CD4-positive, alpha-beta T cell treated with Interferon alpha-2 for 1 hour (primary cell): Measurements from ENCODE around the gene MRPL9.
"Not testable (repeated sequence)": the region's sequence is repeated elsewhere in the genome, so short reads cannot be mapped to it uniquely, and the experiment has no call there.

Experiments
- DNase-seq, 2 donors: peaks; one replicate each; pipeline ENCODE4 v3.0.0-alpha.2; 2020 to 2022

The MRPL9 gene

GRCh38 chr1:151782741-151783140 is 19.4 kb upstream of the MRPL9 start:
- no peak for DNase-seq

DNA sequence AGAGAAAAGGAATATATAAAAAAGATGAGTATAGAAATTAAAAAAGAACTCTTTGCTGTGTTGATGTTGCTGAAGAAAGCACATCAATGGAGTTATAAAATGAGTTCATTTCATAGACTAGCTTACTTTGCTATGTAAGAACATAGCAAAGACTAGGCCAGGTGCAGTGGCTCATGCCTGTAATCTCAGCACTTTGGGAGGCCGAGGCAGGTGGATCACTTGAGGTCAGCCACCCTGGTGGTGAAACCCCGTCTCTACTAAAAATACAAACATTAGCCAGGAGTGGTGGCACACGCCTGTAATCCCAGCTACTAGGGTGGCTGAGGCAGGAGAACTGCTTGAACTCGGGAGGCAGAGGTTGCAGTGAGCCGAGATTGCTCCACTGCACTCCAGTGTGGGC is 18.7 kb upstream of the MRPL9 start:
- DNase-seq: not testable (repeated sequence)

GRCh38 chr1:151780736-151781135 is 17.4 kb upstream of the MRPL9 start:
- not testable (repeated sequence) for DNase-seq

DNA sequence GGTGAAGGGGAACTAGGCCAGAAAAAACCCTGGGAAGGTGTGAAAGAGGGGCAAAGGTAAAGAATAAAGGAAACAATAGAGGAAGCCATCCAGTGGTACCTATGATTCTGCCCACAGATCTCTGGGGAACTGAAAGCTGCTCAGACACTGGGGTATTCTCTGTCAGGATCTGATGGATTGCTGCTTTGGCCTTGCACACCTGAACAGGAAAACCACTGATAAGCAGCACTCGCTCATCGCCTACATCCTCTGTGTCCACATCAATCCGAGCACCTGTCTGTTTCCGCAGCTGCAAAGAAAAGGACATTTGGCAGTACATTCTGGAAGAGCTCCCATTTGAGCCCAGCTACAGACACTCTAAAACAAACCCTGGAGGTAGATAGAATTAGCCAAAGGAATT is 16.6 kb upstream of the MRPL9 start:
- DNase-seq: no peak

GRCh38 chr1:151777317-151777716 is 14.0 kb upstream of the MRPL9 start:
- DNase-seq: no peak

- DNase-seq: no peak
Observed at GRCh38 chr1:151776665-151777062, 13.4 kb upstream of the MRPL9 start.

DNA sequence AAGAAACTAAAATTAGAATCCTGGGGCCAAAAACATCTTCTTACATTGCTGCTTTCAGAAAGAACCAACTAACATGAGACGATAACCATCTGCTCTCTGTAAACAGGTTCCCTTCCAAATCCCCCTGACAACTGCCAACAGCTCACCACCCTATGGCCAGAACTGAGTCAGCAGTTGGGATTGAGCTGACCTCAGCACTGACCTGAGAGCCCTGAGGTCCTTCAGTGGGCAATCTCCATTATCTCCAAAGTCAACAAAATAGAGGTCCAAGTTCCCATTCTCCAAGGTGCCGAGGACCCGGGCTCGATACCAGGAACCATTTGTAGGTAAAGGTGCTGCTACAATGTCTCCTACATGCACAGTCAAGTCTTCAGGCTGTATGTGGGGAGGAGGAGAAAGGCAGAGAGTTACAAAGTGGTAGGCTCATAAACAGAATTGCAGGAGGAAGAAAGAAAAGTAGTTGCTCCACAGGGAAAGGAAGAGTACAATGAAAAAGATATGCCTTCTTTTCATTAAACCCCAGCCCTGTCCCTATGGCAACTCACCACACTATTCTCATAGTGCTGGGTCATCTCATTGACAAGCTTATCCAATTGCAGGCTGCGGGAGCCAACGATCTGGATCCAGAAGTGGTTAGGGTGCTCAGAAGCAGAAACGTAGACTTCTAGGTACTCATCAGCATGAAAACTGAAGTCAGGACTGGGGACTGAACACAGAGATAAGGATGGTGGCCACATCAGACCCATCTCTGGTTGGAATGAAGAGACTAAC is 12.8 kb upstream of the MRPL9 start:
- DNase-seq: no peak

GRCh38 chr1:151774256-151774922 is 11.1 kb upstream of the MRPL9 start:
- DNase-seq: no peak

GRCh38 chr1:151773702-151774101 is 10.4 kb upstream of the MRPL9 start:
- no peak for DNase-seq

DNA sequence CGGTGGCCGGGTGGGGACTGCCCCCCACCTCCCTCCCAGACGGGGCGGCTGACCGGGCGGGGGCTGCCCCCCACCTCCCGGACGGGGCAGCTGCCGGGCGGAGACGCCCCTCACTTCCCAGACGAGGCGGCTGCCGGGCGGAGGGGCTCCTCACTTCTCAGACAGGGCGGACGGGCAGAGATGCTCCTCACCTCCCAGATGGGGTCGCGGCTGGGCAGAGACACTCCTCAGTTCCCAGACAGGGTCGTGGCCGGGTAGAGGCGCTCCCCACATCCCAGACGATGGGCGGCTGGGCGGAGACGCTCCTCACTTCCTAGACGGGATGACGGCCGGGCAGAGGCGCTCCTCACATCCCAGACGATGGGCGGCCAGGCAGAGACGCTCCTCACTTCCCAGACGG is 6.0 kb upstream of the MRPL9 start:
- DNase-seq: not testable (repeated sequence)

DNA sequence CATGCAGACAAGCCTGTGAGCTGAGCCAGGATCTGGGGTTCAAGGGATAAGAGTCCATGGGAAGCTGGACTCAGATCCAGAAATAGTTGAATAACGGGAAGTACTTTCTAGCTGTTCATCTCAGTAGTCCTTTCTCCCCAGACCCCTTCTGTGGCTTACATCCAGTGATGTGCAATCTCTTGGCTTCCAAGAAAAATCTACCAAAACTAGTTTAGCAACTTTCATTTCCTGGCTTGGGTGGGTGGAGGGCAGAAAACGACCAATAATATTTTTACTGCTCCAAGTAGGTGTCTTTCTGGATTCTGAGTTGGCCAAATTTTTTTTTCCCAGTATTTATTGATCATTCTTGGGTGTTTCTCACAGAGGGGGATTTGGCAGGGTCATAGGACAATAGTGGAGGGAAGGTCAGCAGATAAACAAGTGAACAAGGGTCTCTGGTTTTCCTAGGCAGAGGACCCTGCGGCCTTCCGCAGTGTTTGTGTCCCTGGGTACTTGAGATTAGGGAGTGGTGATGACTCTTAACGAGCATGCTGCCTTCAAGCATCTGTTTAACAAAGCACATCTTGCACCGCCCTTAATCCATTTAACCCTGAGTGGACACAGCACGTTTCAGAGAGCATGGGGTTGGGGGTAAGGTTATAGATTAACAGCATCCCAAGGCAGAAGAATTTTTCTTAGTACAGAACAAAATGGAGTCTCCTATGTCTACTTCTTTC is 5.2 kb upstream of the MRPL9 start:
- not testable (repeated sequence) for DNase-seq

DNA sequence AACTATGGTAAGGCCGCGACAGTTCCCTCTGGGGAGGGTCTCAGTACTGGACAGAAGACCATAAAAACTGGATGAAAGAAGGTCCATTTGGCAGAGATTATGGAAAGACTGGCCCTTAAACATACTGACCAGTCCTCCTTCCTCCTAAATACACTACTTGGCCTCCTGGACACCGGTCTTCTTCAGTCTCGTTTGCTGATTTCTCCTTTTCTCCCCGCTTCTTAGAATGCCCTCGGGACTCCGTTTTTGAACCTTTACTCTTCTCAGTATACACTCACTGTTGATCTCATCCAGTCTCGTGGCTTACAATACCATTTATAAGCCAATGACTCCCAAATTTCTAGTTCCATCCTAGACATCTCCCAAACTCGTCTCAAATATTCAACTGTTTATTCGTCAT is 694 bp upstream of the MRPL9 start:
- DNase-seq: no peak

DNA sequence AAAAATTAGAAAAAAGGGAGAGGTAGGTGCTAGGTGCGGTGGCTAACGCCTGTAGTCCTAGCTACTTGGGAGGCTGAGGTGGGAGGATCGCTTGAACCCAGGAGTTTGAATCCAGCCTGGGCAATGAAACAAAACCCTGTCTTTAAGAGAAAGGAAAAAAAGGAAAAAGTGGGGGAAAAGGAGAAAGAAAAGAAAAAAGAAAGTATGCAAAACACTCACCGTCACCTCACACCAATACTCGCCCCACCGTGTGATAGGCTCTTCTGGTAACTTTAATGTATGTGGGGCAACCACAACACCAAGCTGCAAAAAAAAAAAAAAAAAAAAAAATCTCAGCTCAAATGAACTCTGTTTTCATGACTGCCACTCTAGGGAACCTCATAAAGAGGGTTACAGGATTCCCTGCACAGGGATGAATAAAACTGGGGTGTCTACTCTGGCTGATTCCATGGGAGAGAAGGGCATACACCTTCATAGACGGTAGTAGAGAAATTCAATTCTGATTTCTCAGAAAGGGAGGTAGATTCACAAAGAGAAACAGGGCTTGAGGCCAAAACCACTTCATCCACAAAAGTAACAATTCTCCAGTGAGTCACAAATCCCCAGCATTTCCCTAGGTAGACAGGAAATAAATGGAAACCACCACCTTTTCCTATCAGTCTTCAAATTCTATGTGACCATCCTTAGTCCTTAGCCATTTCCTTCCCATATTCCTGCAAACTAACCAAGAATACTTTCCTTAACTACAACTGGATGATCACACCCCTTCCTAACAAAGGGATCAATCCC is 2.5 kb downstream of the MRPL9 start:
- DNase-seq: no peak

- DNase-seq: no peak
Observed at GRCh38 chr1:151759241-151759640, 4.1 kb downstream of the MRPL9 start.

GRCh38 chr1:151756291-151756690 is 7.0 kb downstream of the MRPL9 start:
- DNase-seq: no peak

DNA sequence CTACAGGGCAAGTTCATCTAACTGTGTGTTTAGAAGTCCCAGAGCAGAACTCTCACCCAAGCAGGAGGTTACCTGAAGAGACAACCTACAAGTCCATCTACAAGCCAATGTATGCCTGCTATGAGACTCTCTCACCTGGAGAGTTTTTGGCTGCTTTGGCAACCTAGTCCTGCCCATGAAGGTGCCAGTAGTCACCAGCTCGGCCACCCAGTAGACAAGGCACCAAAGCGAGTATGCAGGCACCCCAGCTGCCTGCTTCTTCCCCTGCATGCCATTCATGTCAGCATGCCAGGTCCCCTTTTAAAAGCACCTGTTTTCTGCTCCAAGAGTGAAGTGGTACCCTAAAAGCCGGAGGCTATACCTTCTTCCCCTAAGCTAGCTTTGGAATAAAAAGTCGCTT is 21.8 kb downstream of the MRPL9 start:
- no peak for DNase-seq

DNA sequence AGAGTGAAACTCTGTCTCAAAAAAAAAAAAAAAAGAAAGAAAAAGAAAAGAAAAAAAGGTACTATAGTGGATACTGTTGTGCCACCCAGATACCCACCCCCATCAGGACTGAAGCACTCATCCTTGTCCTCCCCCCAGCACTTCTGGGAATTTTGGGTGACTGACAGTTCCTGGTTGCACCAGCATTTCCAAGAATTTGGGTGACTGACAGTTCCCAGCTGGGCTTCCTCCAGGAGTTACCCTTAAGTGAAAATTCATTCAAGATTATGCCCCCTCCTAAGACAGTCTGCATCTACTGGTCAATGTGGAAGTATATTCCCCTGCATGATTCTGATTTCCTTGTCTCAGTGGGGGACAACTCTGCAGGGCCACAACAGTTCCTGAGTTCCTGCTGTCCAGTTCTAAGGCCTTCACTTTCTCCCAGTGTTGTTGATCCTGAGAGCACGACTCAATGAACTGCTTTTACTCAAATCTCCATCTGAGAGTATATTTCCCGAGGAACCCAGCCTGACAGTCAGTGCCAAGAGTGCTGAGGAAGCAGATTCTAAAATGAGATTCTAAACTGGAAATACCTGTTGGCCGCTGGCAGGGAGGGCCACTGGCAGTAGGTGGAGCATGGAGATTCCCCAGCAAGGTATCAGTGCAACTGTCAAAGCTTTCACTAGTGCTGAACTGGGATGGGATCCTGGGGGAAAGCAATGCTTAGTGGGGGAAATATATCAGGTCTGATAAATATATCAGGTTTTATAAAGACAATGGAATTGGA is 23.5 kb downstream of the MRPL9 start:
- no peak for DNase-seq

DNA sequence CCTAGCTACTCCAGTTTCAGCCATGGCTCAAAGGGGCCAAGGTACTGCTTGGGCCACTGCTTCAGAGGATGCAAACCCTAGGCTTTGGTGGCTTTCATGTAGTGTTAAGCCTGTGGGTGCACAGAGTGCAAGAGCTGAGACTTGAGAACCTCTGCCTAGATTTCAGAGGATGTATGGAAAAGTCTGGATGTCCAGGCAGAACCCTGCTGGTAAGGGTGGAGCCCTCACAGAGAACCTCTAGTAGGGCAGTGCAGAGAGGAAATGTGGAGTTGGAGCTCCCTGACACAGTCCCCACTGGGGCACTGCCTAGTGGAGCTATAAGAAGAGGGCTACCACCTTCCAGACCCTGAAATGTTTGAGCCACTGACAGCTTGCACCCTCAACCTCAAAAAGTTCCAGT is 25.8 kb downstream of the MRPL9 start:
- DNase-seq: no peak

DNA sequence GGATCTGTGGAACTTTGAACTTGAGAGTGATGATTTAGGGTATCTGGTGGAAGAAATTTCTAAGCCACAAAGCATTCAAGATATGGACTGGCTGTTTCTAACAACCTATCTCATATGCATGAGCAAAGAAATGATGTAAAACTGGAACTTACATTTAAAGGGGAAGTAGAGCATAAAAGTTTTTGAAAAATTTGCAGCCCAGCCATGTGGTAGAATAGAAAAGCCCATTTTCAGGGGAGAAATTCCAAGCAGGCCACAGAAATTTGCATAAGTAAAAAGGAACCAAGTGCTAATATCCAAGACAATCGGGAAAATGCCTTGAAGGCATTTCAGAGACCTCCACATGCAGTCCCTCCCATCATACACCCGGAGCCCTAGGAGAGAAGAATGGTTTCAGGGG is 26.3 kb downstream of the MRPL9 start:
- DNase-seq: no peak

DNA sequence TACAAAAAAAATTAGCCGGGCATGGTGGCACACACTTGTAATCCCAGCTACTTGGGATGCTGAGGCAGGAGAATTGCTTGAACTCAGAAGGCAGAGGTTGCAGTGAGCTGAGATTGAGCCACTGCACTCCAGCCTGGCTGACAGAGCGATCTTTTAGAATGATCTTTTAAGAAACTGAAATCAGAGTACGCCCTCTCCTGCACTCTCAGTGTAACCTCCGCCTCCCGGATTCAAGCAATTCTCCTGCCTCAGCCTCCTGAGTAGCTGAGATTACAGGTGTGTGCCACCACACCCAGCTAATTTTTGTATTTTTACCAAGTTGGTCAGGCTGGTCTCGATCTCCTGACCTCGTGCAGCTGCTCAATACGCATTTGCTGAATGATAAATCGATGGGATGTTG is 29.3 kb downstream of the MRPL9 start:
- DNase-seq: not testable (repeated sequence)

DNA sequence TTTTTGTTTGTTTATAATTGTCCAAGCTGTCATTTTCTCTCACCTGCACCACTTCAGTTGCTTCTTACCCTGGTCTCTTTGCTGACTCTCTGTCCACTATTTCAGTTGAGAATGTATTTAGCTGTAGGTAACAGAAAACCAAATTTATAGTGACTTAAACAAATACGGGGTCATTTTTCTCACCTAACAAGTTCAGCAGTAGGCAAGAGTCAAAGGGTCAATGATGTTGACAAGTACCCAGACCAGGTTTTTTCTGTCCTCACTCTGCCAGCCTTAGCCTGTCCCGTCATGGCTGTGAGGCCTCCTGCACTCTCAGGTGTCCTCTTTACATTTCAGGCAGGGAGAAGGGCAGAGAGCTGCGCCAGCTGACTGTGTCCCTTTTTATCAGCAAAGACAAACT is 30.2 kb downstream of the MRPL9 start:
- DNase-seq: no peak

- no peak for DNase-seq
Observed at GRCh38 chr1:151729966-151730291, 33.4 kb downstream of the MRPL9 start.
